AG04450 (cell line): ENCODE data around the gene CFAP97D2. TPM values are rescaled to one million over a fixed set of nuclear protein-coding genes. Genes with fewer than 3 reads are reported as not detected.
"Not testable (repeated sequence)": the region's sequence is repeated elsewhere in the genome, so short reads cannot be mapped to it uniquely, and the experiment has no call there.

Source experiments
- CTCF ChIA-PET: fragments of 300-600, 350-600 bp; formaldehyde crosslinking; extraction: SDS; loops from one replicate; lab custom pipeline; 2022; ENCODE audit warnings: antibody characterized with exemption, inconsistent platforms; lab: Charles Lee
- POLR2A ChIA-PET: fragments of 350-600 bp; formaldehyde crosslinking; extraction: SDS; loops from one replicate; lab custom pipeline; 2021; ENCODE audit warnings: antibody characterized with exemption, inconsistent platforms; lab: Yijun Ruan, JAX
- DNase-seq: peaks from one replicate; pipeline ENCODE4 v3.0.0-alpha.2; 2011; ENCODE audit warnings: low read depth, low spot score
- H3K27ac ChIP-seq: one replicate; pipeline ENCODE4 v1.5.1; 2012; ENCODE audit warnings: low read depth, low read length, control low read depth
- H3K27me3 ChIP-seq: one replicate; pipeline ENCODE4 v1.6.0; 2012; ENCODE audit warnings: low read length; ENCODE audit not compliant: control insufficient read depth, insufficient read depth
- H3K4me3 ChIP-seq: 2 replicates; pipeline ENCODE4 v1.5.1; 2011; ENCODE audit warnings: mild to moderate bottlenecking, low read depth, low read length, control low read depth
- H3K9me3 ChIP-seq: 2 replicates; pipeline ENCODE4 v1.5.1; 2012; ENCODE audit warnings: low read length; ENCODE audit not compliant: control insufficient read depth, insufficient read depth
- CTCF ChIP-seq: IDR thresholded peaks from 2 replicates; pipeline ENCODE4 v1.5.1; 2011; ENCODE audit warnings: low read depth, low read length, control low read depth, inconsistent platforms
- polyA plus RNA-seq: library from polyadenylated mRNA; depleted of rRNA; stranded (reverse); fragments of >200 nt; gene quantifications from 2 replicates; pipeline ENCODE4 v1.2.3, GENCODE V29; 2011

Gene CFAP97D2
- polyA plus RNA-seq, 1 experiment = not detected

GRCh38 chr13:114196629-114197028 is 17.6 kb downstream of the CFAP97D2 start:
- no peak for TF ChIP-seq CTCF
- H3K27me3 ChIP-seq = peaks cover 37% of the 10 kb centered on the region
- DNase-seq = no peak
- H3K9me3 ChIP-seq = peaks cover 15% of the 10 kb centered on the region; the same call in 1 of the 2 replicates
- ChIA-PET CTCF (no interaction called here), POLR2A (no interaction called here)
- H3K4me3 ChIP-seq = no peak overlapping the region
- no peak overlapping the region for H3K27ac ChIP-seq

GRCh38 chr13:114198556-114198955 is 19.5 kb downstream of the CFAP97D2 start:
- ChIA-PET CTCF (no interaction called here), POLR2A (no interaction called here)
- Histone ChIP-seq H3K9me3 (peaks cover 15% of the 10 kb centered on the region; the same call in 1 of the 2 replicates), H3K27ac (no peak overlapping the region), H3K27me3 (peaks cover 38% of the 10 kb centered on the region), H3K4me3 (no peak overlapping the region)
- no peak for TF ChIP-seq CTCF
- no peak for DNase-seq

- Histone ChIP-seq H3K9me3 (peaks cover 15% of the 10 kb centered on the region; the same call in 1 of the 2 replicates), H3K27me3 (peaks cover 35% of the 10 kb centered on the region)
- H3K27ac ChIP-seq, DNase-seq, POLR2A ChIA-PET, H3K4me3 ChIP-seq, CTCF ChIA-PET: not testable (repeated sequence)
Observed at GRCh38 chr13:114199526-114199925, 20.5 kb downstream of the CFAP97D2 start.

- no peak overlapping the region for H3K27ac ChIP-seq
- peak overlapping the region; percentile 33 for H3K4me3 ChIP-seq
- DNase-seq = no peak
- H3K9me3 ChIP-seq = peaks cover 15% of the 10 kb centered on the region; the same call in 1 of the 2 replicates
- CTCF ChIA-PET = no interaction called here
- TF ChIP-seq CTCF = no peak
- H3K27me3 ChIP-seq = peaks cover 35% of the 10 kb centered on the region
- POLR2A ChIA-PET = no interaction called here
Observed at GRCh38 chr13:114199954-114200353, 20.9 kb downstream of the CFAP97D2 start.

GRCh38 chr13:114200399-114200911 is 21.4 kb downstream of the CFAP97D2 start:
- Histone ChIP-seq H3K4me3 (peak overlapping the region; percentile 33), H3K27me3 (peaks cover 35% of the 10 kb centered on the region), H3K9me3 (peaks cover 15% of the 10 kb centered on the region; the same call in 1 of the 2 replicates), H3K27ac (no peak overlapping the region)
- CTCF ChIA-PET = no interaction called here
- TF ChIP-seq CTCF = no peak
- POLR2A ChIA-PET = no interaction called here
- DNase-seq = no peak
